K562 (cell line): Measurements from ENCODE around the gene F13A1.

ENCODE experiments used
- CBFB ChIP-seq: sonication (generic); formaldehyde crosslinking; IDR thresholded peaks from 2 replicates; pipeline ENCODE4 v1.4.0; 2020; ENCODE audit warnings: mild to moderate bottlenecking, missing genetic modification reagents
- GABPB1 ChIP-seq: sonication (generic); formaldehyde crosslinking; IDR thresholded peaks from 2 replicates; pipeline ENCODE4 v1.8.0; 2022; ENCODE audit warnings: mild to moderate bottlenecking, missing genetic modification reagents
- NR1H2 ChIP-seq: sonication (generic); formaldehyde crosslinking; IDR thresholded peaks from 2 replicates; pipeline ENCODE4 v1.4.0; 2020; ENCODE audit warnings: mild to moderate bottlenecking, missing genetic modification reagents
- NR2F6 ChIP-seq: fragments of 450-650 bp; formaldehyde crosslinking; IDR thresholded peaks from 2 replicates; pipeline ENCODE4 v1.4.0; 2020; ENCODE audit warnings: mild to moderate bottlenecking
- POLR2AphosphoS2 ChIP-seq: IDR thresholded peaks from 2 replicates; pipeline ENCODE4 v1.6.1; 2012; ENCODE audit warnings: low read length, improper control_type of control experiment
- RHOXF2B ChIP-seq: fragments of 250-450 bp; sonication (Bioruptor Pico); conservative IDR thresholded peaks from 2 replicates; pipeline ENCODE4 v1.5.1; 2021
- SMC3 ChIP-seq: conservative IDR thresholded peaks from 2 replicates; pipeline ENCODE4 v1.6.1; 2011; ENCODE audit warnings: low read depth, low read length, improper control_type of control experiment; ENCODE audit not compliant: insufficient read depth
- ZNF124 ChIP-seq: sonication (generic); formaldehyde crosslinking; IDR thresholded peaks from 2 replicates; pipeline ENCODE4 v1.8.1; 2022; ENCODE audit warnings: missing genetic modification reagents

DNA sequence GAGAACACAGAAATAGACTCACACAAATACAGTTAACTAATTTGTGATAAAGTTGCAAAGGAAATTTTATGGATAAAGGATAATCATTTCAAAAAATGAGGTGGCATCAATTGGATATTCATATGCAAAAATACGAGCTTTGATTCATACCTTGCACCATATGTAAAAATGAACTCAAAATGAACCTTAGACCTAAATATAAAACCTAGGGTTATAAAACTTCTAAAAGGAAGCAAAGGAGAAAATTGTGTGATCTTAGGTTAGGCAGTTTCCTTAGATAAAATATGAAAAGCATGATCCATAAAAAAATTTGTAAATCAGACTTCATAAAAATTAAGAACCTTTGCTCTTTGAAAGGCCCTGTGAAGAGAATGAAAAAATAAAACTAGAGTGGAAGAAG, 85.5 kb downstream of the F13A1 start:
- TF ChIP-seq ZNF124 (no peak), NR1H2 (no peak), RHOXF2B (no peak), GABPB1 (no peak), SMC3 (no peak), NR2F6 (CRISPR knock-in tag) (no peak), CBFB (CRISPR knock-in tag) (no peak), POLR2AphosphoS2 (no peak)
